GM12891 (cell line): ENCODE data around the gene GPRC5B.

Experiments
- DNase-seq: peaks from one replicate; pipeline ENCODE4 v3.0.0; 2011; ENCODE audit warnings: low spot score; ENCODE audit not compliant: insufficient read length
- FAIRE-seq: peaks from 2 replicates; lab custom pipeline; 2011; peaks lifted over from hg19 to GRCh38; lab: Jason Lieb, UNC
- PAX5 ChIP-seq: IDR thresholded peaks from 2 replicates; pipeline ENCODE4 v1.6.1; 2011; ENCODE audit warnings: low read length, moderate library complexity, mild to moderate bottlenecking; ENCODE audit not compliant: insufficient read depth, severe bottlenecking
- POLR2A ChIP-seq: IDR thresholded peaks from 2 replicates; pipeline ENCODE4 v1.6.1; 2011; ENCODE audit warnings: low read depth, low read length, control low read depth
- POLR2AphosphoS5 ChIP-seq: IDR thresholded peaks from 2 replicates; pipeline ENCODE4 v1.6.1; 2011; ENCODE audit warnings: low read depth, low read length, control low read depth
- POU2F2 ChIP-seq: IDR thresholded peaks from 2 replicates; pipeline ENCODE4 v1.6.1; 2011; ENCODE audit warnings: low read depth, mild to moderate bottlenecking, control low read depth, low read length, moderate library complexity
- SPI1 ChIP-seq: IDR thresholded peaks from 2 replicates; pipeline ENCODE4 v1.6.1; 2011; ENCODE audit warnings: low read depth, low read length, control low read depth
- TAF1 ChIP-seq: IDR thresholded peaks from 2 replicates; pipeline ENCODE4 v1.6.1; 2011; ENCODE audit warnings: low read depth, low read length, control low read depth

The GPRC5B gene

DNA sequence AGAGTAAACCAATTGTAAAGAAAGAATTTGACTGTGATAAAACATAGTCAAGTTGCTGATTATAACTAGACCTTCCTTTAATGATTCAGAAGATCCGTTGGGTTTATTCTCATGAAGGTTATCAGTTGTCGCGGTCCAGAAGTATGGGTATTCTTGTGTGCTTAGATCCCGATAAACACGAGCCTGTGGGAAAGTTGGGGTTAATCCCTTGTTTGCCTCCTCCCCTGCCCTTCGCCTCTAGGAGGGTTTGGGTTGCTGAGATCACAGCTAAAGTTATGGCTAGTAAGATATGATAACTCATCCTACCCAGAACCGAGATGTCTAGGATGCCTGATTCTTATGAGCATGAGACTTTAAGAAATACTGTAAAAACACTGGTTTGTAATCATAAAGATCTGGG, 66.8 kb downstream of the GPRC5B start:
- DNase-seq (no peak), FAIRE-seq (no peak)
- TF ChIP-seq POLR2A (no peak), SPI1 (no peak)

DNA sequence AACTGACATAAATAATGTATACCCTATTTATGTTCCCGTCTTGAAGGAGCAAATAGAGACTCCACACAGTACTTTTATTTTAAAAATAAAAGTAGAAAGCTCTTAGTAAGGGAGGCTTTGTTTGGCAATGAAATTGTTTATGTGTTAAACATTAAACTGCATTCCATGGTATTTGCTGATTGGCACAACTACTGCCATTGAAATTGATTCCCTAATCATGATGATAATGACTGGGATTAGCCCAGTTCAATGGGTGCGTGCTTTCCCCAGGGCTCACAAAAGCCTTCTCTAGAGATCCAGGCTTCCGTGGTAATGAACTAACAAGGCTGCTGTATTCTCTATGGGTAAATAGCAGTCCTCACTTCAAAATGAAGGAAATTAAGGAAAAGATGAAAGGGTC, 67.5 kb downstream of the GPRC5B start:
- no peak for TF ChIP-seq POU2F2
- TF ChIP-seq POLR2AphosphoS5, result no peak
- no peak for TF ChIP-seq TAF1
- no peak for TF ChIP-seq PAX5
- FAIRE-seq (no peak), DNase-seq (no peak)

DNA sequence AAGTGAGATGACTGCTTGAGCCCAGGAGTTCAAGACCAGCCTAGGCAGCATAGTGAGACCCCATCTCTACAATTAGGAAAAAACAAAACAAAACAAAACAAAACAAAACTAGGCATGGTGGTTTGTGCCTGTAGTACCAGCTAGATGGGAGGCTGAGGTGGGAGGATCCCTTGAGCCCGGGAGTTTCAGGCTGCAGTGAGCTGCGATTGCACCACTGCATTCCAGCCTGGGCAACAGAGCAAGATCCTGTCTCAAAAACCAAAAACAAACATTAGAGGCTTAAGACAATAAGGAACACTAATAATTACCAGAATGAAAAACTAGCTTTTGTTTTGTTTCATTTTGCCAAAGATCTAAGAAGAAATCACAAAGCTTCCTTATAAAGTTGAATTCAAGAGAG, 69.2 kb downstream of the GPRC5B start:
- DNase-seq (no peak), FAIRE-seq (no peak)
- TF ChIP-seq PAX5 (no peak), POLR2A (no peak), SPI1 (no peak), POU2F2 (no peak), POLR2AphosphoS5 (no peak), TAF1 (no peak)

DNA sequence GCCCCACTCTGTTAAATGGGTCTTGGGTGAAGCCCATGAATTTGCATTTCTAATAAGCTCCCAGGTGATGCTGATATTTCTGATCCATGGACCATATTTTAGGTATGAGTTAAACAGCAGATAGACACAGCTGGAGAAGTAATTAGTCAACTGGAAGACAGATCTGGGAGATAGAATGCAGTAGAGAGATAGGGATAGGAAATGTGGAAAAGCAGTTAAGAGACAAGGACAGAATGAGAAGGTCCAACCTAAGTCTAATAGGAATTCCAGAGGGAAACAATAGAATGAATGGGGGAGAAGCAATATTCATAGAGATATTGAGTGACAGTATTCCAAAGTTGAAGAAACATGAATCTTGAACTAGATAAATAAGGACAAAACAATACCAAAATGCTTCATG, 71.7 kb downstream of the GPRC5B start:
- DNase-seq (no peak), FAIRE-seq (no peak)
- TF ChIP-seq TAF1 (no peak), POU2F2 (no peak), POLR2A (no peak), PAX5 (no peak), SPI1 (no peak), POLR2AphosphoS5 (no peak)

DNA sequence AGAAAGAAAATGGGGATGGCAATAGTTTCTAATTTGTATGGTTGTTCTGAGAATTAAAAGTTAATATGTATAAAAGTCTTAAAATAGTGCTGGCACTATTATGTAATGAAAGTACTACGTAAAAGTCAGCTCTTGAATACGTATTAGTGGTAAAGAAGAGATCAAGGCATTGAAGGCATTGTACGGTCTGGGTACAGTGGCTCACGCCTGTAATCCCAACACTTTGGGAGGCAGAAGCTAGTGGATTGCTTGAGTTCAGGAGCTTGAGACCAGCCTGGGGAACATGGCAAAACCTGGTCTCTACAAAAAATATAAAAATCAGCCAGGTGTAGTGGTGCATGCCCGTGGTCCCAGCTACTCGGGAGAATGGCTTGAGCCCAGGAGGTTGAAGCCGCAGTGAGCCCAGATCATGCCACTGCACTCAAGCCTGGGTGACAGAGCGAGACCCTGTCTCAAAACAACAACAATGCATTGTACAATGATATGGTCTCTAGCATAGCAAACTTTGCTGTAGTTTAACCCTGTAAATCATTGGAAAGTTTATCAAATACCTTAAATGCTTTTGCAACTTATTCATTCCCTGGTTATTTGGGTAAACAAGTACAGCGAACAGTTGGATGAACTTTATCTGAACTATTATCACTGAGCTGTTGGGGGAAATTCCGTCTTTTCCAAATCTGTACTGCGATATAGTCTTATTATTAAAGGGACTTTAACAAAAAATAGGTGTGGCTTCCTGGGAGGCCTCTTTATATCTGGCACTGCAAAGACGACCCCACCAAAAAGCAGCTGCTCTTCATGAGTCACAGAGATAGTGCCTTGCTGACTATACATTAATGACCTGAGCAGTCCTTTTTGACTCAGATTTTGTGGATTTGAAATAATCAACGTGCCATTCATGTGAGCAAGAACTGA, 73.6 kb downstream of the GPRC5B start:
- no peak for TF ChIP-seq POLR2A
- TF ChIP-seq SPI1, result no peak
- no peak for TF ChIP-seq PAX5
- TF ChIP-seq POU2F2, result no peak
- no peak for TF ChIP-seq TAF1
- TF ChIP-seq POLR2AphosphoS5, result no peak
- no peak for FAIRE-seq

DNA sequence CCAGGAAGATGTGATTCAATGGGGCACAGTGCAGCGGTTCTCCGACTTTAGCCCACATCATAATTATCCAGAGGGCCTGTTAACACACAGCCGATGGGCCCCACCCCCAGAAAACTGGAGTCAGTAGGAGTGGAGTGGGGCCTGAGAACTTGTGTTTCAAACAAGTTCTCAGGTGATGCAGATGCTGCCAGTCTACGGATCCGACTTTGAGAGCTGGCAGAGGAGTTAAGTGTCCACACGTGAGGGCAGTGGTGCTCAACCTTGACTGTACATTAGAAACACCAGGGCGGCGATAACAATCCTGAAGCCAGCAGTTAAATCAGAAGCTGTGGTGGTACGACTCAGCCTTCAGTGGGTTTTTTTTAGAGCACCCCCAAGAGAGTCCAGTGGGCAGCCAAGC, 75.0 kb downstream of the GPRC5B start:
- FAIRE-seq (no peak), DNase-seq (no peak)
- TF ChIP-seq TAF1, result no peak
- TF ChIP-seq SPI1, result no peak
- no peak for TF ChIP-seq POU2F2

More for the DNA sequence above, 73.6 kb downstream of the GPRC5B start:
- no peak for DNase-seq

DNA sequence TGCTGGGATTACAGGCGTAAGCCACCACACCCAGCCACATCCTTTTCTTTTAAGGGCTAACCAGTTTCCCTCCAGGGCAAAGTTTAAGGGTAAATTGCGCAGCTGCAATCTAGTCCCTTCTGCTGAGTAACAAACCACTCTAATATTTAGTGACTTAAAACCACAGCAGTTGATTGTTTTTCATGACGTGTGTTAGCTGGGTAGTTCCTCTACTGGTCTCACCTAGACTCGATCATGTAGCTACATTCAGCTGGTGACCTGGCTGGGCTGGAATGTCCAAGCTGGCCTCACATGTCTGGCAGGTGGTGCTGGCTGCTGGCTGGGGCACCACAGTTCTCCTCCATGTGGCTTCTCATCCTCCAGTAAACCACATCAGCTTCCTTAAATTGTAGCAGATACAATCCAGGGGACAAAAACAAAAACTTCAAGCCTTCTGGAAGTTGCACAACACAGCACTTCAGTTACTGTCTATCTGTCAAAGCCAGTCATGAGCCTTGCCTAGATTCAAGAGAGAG, 75.5 kb downstream of the GPRC5B start:
- FAIRE-seq (no peak), DNase-seq (no peak)
- TF ChIP-seq POLR2AphosphoS5, result no peak
- no peak for TF ChIP-seq PAX5

DNA sequence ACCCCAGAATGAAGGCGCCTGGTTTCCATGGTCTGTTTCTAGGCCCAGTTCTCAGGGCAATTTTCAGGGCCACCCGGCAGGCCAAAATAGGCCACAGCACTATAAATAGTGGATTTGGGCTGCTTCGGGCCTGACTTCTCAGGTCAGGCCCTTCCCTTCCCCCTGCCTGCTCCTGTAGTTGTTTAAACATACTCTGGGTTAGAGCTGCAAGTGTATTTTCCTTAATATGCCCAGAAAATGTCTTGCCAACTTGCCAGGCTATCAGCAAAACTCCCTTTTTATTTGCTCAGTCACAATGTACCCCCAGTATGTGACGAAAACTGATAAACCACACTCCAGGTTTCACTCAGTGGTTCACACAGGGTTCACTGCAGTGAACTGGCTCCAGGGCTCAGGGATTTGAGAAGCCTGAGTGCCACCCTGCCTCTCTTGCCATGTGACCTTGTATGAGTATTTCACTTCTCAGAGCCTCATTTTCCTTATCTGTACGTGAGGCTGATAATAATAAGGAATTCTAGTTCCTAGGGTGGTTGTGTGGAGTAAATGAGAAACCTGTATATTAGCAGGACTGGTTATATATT, 76.5 kb downstream of the GPRC5B start:
- DNase-seq (no peak), FAIRE-seq (no peak)
- TF ChIP-seq POLR2A (no peak), SPI1 (no peak), POU2F2 (no peak), POLR2AphosphoS5 (no peak), TAF1 (no peak), PAX5 (no peak)
